RWPE1 (cell line): ENCODE results near the gene JAZF1.
A peak's percentile ranks its signal among the peaks of the same experiment; 100 is the strongest.

Experiments
- CTCF ChIA-PET: fragments of 350-600 bp; sonication (Branson Sonifier 250); formaldehyde crosslinking; extraction: SDS; loops from one replicate; lab custom pipeline; 2021; lab: Yijun Ruan, JAX
- POLR2A ChIA-PET: fragments of 400-600 bp; formaldehyde crosslinking; extraction: SDS; loops from one replicate; lab custom pipeline; 2020; ENCODE audit warnings: antibody characterized with exemption; ENCODE audit not compliant: low non-redundant PET; lab: Yijun Ruan, JAX
- DNase-seq: peaks from one replicate; pipeline ENCODE4 v3.0.0; 2012; ENCODE audit warnings: low spot score
- H3K27ac ChIP-seq: fragments of 450-650 bp; 2 replicates; pipeline ENCODE4 v1.5.1; 2017
- CTCF ChIP-seq: fragments of 450-650 bp; conservative IDR thresholded peaks from 2 replicates; pipeline ENCODE4 v1.5.1; 2017; ENCODE audit warnings: low read depth, mild to moderate bottlenecking

Gene JAZF1

GRCh38 chr7:28096713-28097112, 83.9 kb downstream of the JAZF1 start:
- H3K27ac ChIP-seq: no peak overlapping the region
- DNase-seq: peak; percentile 79
- peak; percentile 89 for TF ChIP-seq CTCF
- CTCF ChIA-PET: interaction anchor here (0.6 to 1.3 kb wide), 15 partner anchors 9 to 1681 kb away, joined by 3 to 5 read pairs (median 3); no protein-coding TSS in a partner anchor
- POLR2A ChIA-PET: no interaction called here

GRCh38 chr7:28095231-28095630, 85.4 kb downstream of the JAZF1 start:
- no peak overlapping the region for H3K27ac ChIP-seq
- no peak for TF ChIP-seq CTCF
- POLR2A ChIA-PET: no interaction called here
- DNase-seq: no peak
- CTCF ChIA-PET: no interaction called here

- TF ChIP-seq CTCF: peak; percentile 70
- ChIA-PET CTCF (interaction anchor here (0.6 to 1.2 kb wide), 10 partner anchors 8 to 268 kb away, joined by 3 to 5 read pairs (median 3); no protein-coding TSS in a partner anchor), POLR2A (no interaction called here)
- peak; percentile 30 for DNase-seq
- no peak overlapping the region for H3K27ac ChIP-seq
Observed at GRCh38 chr7:28093623-28094232, 86.9 kb downstream of the JAZF1 start.

- TF ChIP-seq CTCF: no peak
- no peak overlapping the region for H3K27ac ChIP-seq
- no peak for DNase-seq
- POLR2A ChIA-PET: no interaction called here
- CTCF ChIA-PET: interaction anchor here (0.7 kb wide), 1 partner anchor 76 kb away, joined by 4 read pairs; no protein-coding TSS in a partner anchor
Observed at GRCh38 chr7:28091190-28091589, 89.4 kb downstream of the JAZF1 start.

GRCh38 chr7:28088901-28089714, 91.5 kb downstream of the JAZF1 start:
- CTCF ChIA-PET: interaction anchor here (0.6 to 1.1 kb wide), 2 partner anchors 11 to 431 kb away, joined by 3 read pairs; no protein-coding TSS in a partner anchor
- TF ChIP-seq CTCF: no peak
- DNase-seq: no peak

GRCh38 chr7:28088032-28088431, 92.6 kb downstream of the JAZF1 start:
- no peak for DNase-seq
- ChIA-PET CTCF (interaction anchor here (0.5 to 1.0 kb wide), 2 partner anchors 8 to 422 kb away, joined by 3 to 5 read pairs; no protein-coding TSS in a partner anchor), POLR2A (no interaction called here)
- no peak overlapping the region for H3K27ac ChIP-seq
- TF ChIP-seq CTCF: no peak

More at GRCh38 chr7:28088901-28089714, 91.5 kb downstream of the JAZF1 start:
- POLR2A ChIA-PET: no interaction called here
- H3K27ac ChIP-seq: no peak overlapping the region
